GM10266 (cell line): Measurements from ENCODE around the gene CRISPLD2.

Experiments
- DNase-seq: peaks from one replicate; pipeline ENCODE4 v3.0.0; 2012; ENCODE audit errors: extremely low spot score
- TF ChIP-seq, protein P1 (sequence below): IDR thresholded peaks from 2 replicates; pipeline ENCODE4 v1.5.1; 2012; ENCODE audit warnings: mild to moderate bottlenecking, low read depth; ENCODE audit not compliant: control insufficient read depth, insufficient read depth; ENCODE audit errors: missing control alignments

The CRISPLD2 gene

DNA sequence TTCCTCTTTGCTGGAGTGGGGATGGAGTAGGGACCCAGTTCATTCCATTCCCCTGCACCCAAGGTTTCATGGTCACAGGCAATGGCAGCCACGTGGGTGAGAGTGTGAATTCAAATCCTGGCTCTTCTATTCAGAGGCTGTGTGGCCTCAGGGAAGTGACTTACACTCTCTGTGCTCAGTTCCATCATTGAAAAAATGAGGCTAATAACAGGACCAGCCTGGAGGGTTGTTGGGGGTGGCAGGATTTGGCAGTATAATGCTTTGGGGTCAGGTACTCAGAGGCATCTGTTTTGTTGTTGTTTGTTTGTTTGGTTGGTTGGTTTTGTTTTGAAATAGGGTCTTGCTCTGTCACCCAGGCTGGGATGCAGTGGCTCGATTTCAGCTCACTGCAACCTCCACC is 2.2 kb upstream of the CRISPLD2 start:
- DNase-seq = no peak
- TF ChIP-seq, protein P1, sequence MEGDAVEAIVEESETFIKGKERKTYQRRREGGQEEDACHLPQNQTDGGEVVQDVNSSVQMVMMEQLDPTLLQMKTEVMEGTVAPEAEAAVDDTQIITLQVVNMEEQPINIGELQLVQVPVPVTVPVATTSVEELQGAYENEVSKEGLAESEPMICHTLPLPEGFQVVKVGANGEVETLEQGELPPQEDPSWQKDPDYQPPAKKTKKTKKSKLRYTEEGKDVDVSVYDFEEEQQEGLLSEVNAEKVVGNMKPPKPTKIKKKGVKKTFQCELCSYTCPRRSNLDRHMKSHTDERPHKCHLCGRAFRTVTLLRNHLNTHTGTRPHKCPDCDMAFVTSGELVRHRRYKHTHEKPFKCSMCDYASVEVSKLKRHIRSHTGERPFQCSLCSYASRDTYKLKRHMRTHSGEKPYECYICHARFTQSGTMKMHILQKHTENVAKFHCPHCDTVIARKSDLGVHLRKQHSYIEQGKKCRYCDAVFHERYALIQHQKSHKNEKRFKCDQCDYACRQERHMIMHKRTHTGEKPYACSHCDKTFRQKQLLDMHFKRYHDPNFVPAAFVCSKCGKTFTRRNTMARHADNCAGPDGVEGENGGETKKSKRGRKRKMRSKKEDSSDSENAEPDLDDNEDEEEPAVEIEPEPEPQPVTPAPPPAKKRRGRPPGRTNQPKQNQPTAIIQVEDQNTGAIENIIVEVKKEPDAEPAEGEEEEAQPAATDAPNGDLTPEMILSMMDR = no peak

- DNase-seq = no peak
- TF ChIP-seq, protein P1 = no peak
These were observed 1.7 kb upstream of the CRISPLD2 start for GRCh38 chr16:84818133-84818532.

- TF ChIP-seq, protein P1 = no peak
- no peak for DNase-seq
These were observed 669 bp upstream of the CRISPLD2 start for GRCh38 chr16:84818989-84819643.

DNA sequence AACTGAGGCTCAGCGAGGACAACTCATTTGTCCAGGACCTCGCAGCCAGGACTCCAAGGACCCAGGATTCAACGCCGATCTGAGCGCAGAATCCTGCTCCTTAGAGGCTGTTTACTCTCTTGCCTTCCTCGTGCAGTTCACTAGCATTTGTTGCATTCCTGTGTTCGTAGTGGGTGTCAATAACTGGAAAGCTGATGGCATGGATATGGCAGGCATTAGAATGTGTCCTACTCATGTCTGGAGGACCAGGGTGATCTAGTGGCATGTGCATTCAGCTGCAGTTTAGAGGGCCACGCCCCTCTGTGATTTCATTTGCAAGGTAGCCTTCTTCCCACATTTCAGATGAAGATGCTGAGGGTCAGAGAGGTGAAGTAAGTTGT is 510 bp downstream of the CRISPLD2 start:
- no peak for DNase-seq
- TF ChIP-seq, protein P1 = no peak

DNA sequence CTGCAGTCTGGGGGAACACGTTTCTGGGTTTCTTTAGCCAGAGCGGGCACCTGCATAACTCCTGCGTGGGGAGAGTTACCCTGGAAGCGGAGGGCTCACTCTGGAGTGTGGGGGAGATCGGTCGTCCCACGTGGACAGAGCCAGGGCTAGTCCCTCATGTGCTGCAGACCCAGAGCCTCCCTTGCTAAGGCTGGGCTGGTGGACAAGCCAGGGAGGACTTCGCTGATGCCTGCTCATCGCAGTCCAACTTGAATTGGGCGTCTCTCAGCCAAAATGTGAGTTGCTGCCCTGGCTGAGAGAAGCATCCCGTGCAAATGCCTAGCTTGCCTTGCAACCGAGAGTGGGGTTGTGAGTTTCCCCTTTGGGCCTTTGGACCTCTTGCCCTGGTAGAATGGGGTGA is 986 bp downstream of the CRISPLD2 start:
- no peak for DNase-seq
- TF ChIP-seq, protein P1 = no peak

GRCh38 chr16:84821179-84821578 is 1.4 kb downstream of the CRISPLD2 start:
- TF ChIP-seq, protein P1 = no peak
- DNase-seq = no peak

- no peak for DNase-seq
- TF ChIP-seq, protein P1 = no peak
These were observed 2.2 kb downstream of the CRISPLD2 start for GRCh38 chr16:84821728-84822689.
